Neural cell (in vitro differentiated cells): ENCODE measurements around the gene LMO7. TPM values are rescaled to one million over a fixed set of nuclear protein-coding genes. Genes with fewer than 3 reads are reported as not detected.

Experiments
- H2AFZ ChIP-seq: fragments of 200-600, 300-800 bp; sonication (generic), shearing (Covaris generic); 2 replicates; pipeline ENCODE4 v1.6.0; 2014; ENCODE audit warnings: low read depth, mild to moderate bottlenecking, antibody characterized with exemption, low read length, moderate library complexity
- H3F3A ChIP-seq: fragments of 200-600 bp; shearing (Covaris generic); 2 replicates; pipeline ENCODE4 v1.6.1; 2016; ENCODE audit warnings: mild to moderate bottlenecking, moderate library complexity, mixed read lengths, antibody characterized with exemption, low read length; ENCODE audit not compliant: insufficient read depth, poor library complexity, severe bottlenecking
- H3K27ac ChIP-seq: fragments of 200-600, 300-800 bp; sonication (generic), shearing (Covaris generic); 2 replicates; pipeline ENCODE4 v1.5.1; 2014; ENCODE audit warnings: mild to moderate bottlenecking, low read length, moderate library complexity
- H3K27me3 ChIP-seq: fragments of 300-800, 200-600 bp; sonication (generic), shearing (Covaris generic); 2 replicates; pipeline ENCODE4 v1.6.0; 2014; ENCODE audit warnings: mild to moderate bottlenecking, low read depth, low read length, moderate library complexity; ENCODE audit not compliant: insufficient read depth
- H3K36me3 ChIP-seq: fragments of 300-800, 200-600 bp; sonication (generic), shearing (Covaris generic); 2 replicates; pipeline ENCODE4 v1.5.1; 2014; ENCODE audit warnings: mild to moderate bottlenecking, antibody characterized with exemption, low read length, moderate library complexity; ENCODE audit not compliant: insufficient read depth
- H3K4me2 ChIP-seq: fragments of 300-800, 200-600 bp; sonication (generic), shearing (Covaris generic); 2 replicates; pipeline ENCODE4 v1.6.0; 2014; ENCODE audit warnings: mild to moderate bottlenecking, low read length
- H3K4me3 ChIP-seq: fragments of 300-800, 200-600 bp; sonication (generic), shearing (Covaris generic); 2 replicates; pipeline ENCODE4 v1.5.1; 2014; ENCODE audit warnings: mild to moderate bottlenecking, low read length, moderate library complexity
- H3K79me2 ChIP-seq: fragments of 200-600 bp; shearing (Covaris generic); replicated peaks from 2 replicates; pipeline ENCODE4 v1.6.0; 2014; ENCODE audit warnings: mild to moderate bottlenecking, low read length, moderate library complexity; ENCODE audit not compliant: insufficient read depth
- H3K9ac ChIP-seq: fragments of 300-800, 200-600 bp; sonication (generic), shearing (Covaris generic); 2 replicates; pipeline ENCODE4 v1.6.1; 2016; ENCODE audit warnings: mild to moderate bottlenecking, low read length, mixed read lengths
- H3K9me2 ChIP-seq: fragments of 200-600 bp; shearing (Covaris generic); 2 replicates; pipeline ENCODE4 v1.6.1; 2016; ENCODE audit warnings: mild to moderate bottlenecking, low read length, mixed read lengths; ENCODE audit not compliant: insufficient read depth
- H3K9me3 ChIP-seq: fragments of 200-600, 300-800 bp; sonication (generic), shearing (Covaris generic); 2 replicates; pipeline ENCODE4 v1.6.1; 2016; ENCODE audit warnings: mild to moderate bottlenecking, mixed run types, low read length, moderate library complexity, mixed read lengths
- H4K20me1 ChIP-seq: fragments of 200-600 bp; shearing (Covaris generic); 2 replicates; pipeline ENCODE4 v1.6.1; 2016; ENCODE audit warnings: mild to moderate bottlenecking, mixed run types; ENCODE audit not compliant: insufficient read depth
- CTCF ChIP-seq: fragments of 450-650 bp; IDR thresholded peaks from 2 replicates; pipeline ENCODE4 v1.5.1; 2014; ENCODE audit warnings: antibody characterized with exemption, mild to moderate bottlenecking, moderate library complexity; ENCODE audit not compliant: poor library complexity, severe bottlenecking
- EP300 ChIP-seq: fragments of 450-650 bp; conservative IDR thresholded peaks from 2 replicates; pipeline ENCODE4 v1.6.1; 2014; ENCODE audit warnings: antibody characterized with exemption, mild to moderate bottlenecking, moderate library complexity; ENCODE audit not compliant: poor library complexity, severe bottlenecking
- EZH2 ChIP-seq: fragments of 200-600, 300-800 bp; shearing (Covaris generic), sonication (generic); IDR thresholded peaks from 2 replicates; pipeline ENCODE4 v1.6.1; 2014; ENCODE audit warnings: antibody characterized with exemption, low read length, borderline replicate concordance, mild to moderate bottlenecking; ENCODE audit not compliant: insufficient read depth, poor library complexity, severe bottlenecking
- MXI1 ChIP-seq: fragments of 450-650 bp; conservative IDR thresholded peaks from 2 replicates; pipeline ENCODE4 v1.6.1; 2014; ENCODE audit warnings: antibody characterized with exemption, mild to moderate bottlenecking; ENCODE audit not compliant: poor library complexity, severe bottlenecking
- POLR2AphosphoS5 ChIP-seq: IDR thresholded peaks from 2 replicates; pipeline ENCODE4 v1.6.1; 2012
- RAD21 ChIP-seq: fragments of 450-650 bp; conservative IDR thresholded peaks from 2 replicates; pipeline ENCODE4 v1.6.1; 2014; ENCODE audit warnings: antibody characterized with exemption, mild to moderate bottlenecking, moderate library complexity
- REST ChIP-seq: IDR thresholded peaks from 2 replicates; pipeline ENCODE4 v1.6.1; 2012; ENCODE audit warnings: borderline replicate concordance
- SMC3 ChIP-seq: fragments of 450-650 bp; conservative IDR thresholded peaks from 2 replicates; pipeline ENCODE4 v1.6.1; 2014; ENCODE audit warnings: antibody characterized with exemption, mild to moderate bottlenecking, moderate library complexity; ENCODE audit not compliant: poor library complexity
- TAF1 ChIP-seq: IDR thresholded peaks from 2 replicates; pipeline ENCODE4 v1.6.1; 2012; ENCODE audit warnings: low read depth
- polyA plus RNA-seq: library from polyadenylated mRNA; depleted of rRNA; stranded (reverse); fragments of >200 nt; gene quantifications from 2 replicates; pipeline ENCODE4 v1.2.3, GENCODE V29; 2014

The LMO7 gene
- polyA plus RNA-seq, 1 donor from 2014 or later: 14.2 TPM

GRCh38 chr13:75723901-75724300 lies 87.8 kb downstream of the LMO7 start:
- Histone ChIP-seq H3K9ac (no peak overlapping the region), H3K27ac (no peak overlapping the region), H3K79me2 (no peaks in the 10 kb centered on the region), H3K4me3 (no peak overlapping the region), H4K20me1 (no peaks in the 10 kb centered on the region), H3F3A (no peaks in the 10 kb centered on the region), H3K4me2 (no peak overlapping the region), H3K9me2 (no peaks in the 10 kb centered on the region), H2AFZ (no peak overlapping the region), H3K9me3 (no peaks in the 10 kb centered on the region), H3K27me3 (no peaks in the 10 kb centered on the region), H3K36me3 (no peaks in the 10 kb centered on the region)
- TF ChIP-seq MXI1: no peak
- TF ChIP-seq CTCF: no peak
- TF ChIP-seq SMC3: no peak
- TF ChIP-seq POLR2AphosphoS5: no peak
- TF ChIP-seq EZH2: no peak
- TF ChIP-seq EP300: no peak
- no peak for TF ChIP-seq TAF1
- TF ChIP-seq RAD21: no peak
- TF ChIP-seq REST: no peak

GRCh38 chr13:75724752-75725517 lies 88.8 kb downstream of the LMO7 start:
- Histone ChIP-seq H4K20me1 (no peaks in the 10 kb centered on the region), H3K4me2 (no peak overlapping the region), H2AFZ (no peak overlapping the region), H3F3A (no peaks in the 10 kb centered on the region), H3K4me3 (no peak overlapping the region), H3K36me3 (no peaks in the 10 kb centered on the region), H3K27ac (no peak overlapping the region), H3K9me3 (no peaks in the 10 kb centered on the region), H3K79me2 (no peaks in the 10 kb centered on the region), H3K9me2 (no peaks in the 10 kb centered on the region), H3K9ac (no peak overlapping the region), H3K27me3 (no peaks in the 10 kb centered on the region)
- no peak for TF ChIP-seq MXI1
- TF ChIP-seq CTCF: no peak
